ENCODE data around the gene CCNQ. TPM values are rescaled to one million over a fixed set of nuclear protein-coding genes. Genes with fewer than 3 reads are reported as not detected.

The CCNQ gene
- total and polyA plus RNA-seq, 4 donors = 8.9 to 14.7 (median 9.8) TPM

- H3K9me3 ChIP-seq (ENCODE audit: control insufficient read depth in 4 of 4, low read length in 3 of 4) = no peaks in the 10 kb centered on the region
- no peaks in the 10 kb centered on the region for H3K4me1 ChIP-seq (ENCODE audit: control insufficient read depth in 4 of 4, insufficient read depth in 4 of 4, low read length in 3 of 4)
- WGBS = 84% methylated on average over 21 of the region's 21 CpGs
- TF ChIP-seq CTCF (IDR thresholded peaks at IDR 0.05; ENCODE audit: low read depth, low read length, missing input control) = no peak
- TF ChIP-seq HNF4A (conservative IDR thresholded peaks at IDR 0.05) = no peak
- TF ChIP-seq RAD21 (IDR thresholded peaks at IDR 0.05) = no peak
- no peak for TF ChIP-seq GABPA (IDR thresholded peaks at IDR 0.05 in 1 of 2, conservative IDR thresholded peaks at IDR 0.05 in 1 of 2)
- no peak for TF ChIP-seq ATF3 (IDR thresholded peaks at IDR 0.05)
- TF ChIP-seq SP1 (IDR thresholded peaks at IDR 0.05) = no peak
- TF ChIP-seq TAF1 (conservative IDR thresholded peaks at IDR 0.05) = no peak
- TF ChIP-seq FOXA1 (IDR thresholded peaks at IDR 0.05) = no peak
- TF ChIP-seq FOXA2 (IDR thresholded peaks at IDR 0.05) = no peak
- TF ChIP-seq REST (IDR thresholded peaks at IDR 0.05) = no peak
- no peak for TF ChIP-seq NR2F2 (IDR thresholded peaks at IDR 0.05)
- TF ChIP-seq ZBTB33 (IDR thresholded peaks at IDR 0.05) = no peak
- no peak for TF ChIP-seq JUND (IDR thresholded peaks at IDR 0.05)
- no peak for TF ChIP-seq RXRA (IDR thresholded peaks at IDR 0.05)
- no peaks in the 10 kb centered on the region for H3K36me3 ChIP-seq (ENCODE audit: control insufficient read depth in 4 of 4, insufficient read depth in 3 of 4, low read depth in 1 of 4, low read length in 3 of 4)
- DNase-seq (ENCODE audit: low spot score) = no peak
- H3K4me3 ChIP-seq (ENCODE audit: low read depth in 1 of 3, low read length in 3 of 3) = no peak overlapping the region
- no peaks in the 10 kb centered on the region for H3K27me3 ChIP-seq (ENCODE audit: control insufficient read depth in 4 of 4, insufficient read depth in 4 of 4, low read length in 3 of 4)
- H3K9ac ChIP-seq (ENCODE audit: low read depth in 1 of 2, low read length in 2 of 2) = no peak overlapping the region
- H3K27ac ChIP-seq (ENCODE audit: low read depth in 1 of 2, low read length in 2 of 2) = no peak overlapping the region
These were observed 30.4 kb downstream of the CCNQ start for GRCh38 chrX:153568451-153569011.

GRCh38 chrX:153565996-153566580 is 32.9 kb downstream of the CCNQ start:
- Histone ChIP-seq H3K27ac (ENCODE audit: low read depth in 1 of 2, low read length in 2 of 2) (no peak overlapping the region), H3K4me3 (ENCODE audit: low read depth in 1 of 3, low read length in 3 of 3) (no peak overlapping the region), H3K4me1 (ENCODE audit: control insufficient read depth in 4 of 4, insufficient read depth in 4 of 4, low read length in 3 of 4) (no peaks in the 10 kb centered on the region), H3K9ac (ENCODE audit: low read depth in 1 of 2, low read length in 2 of 2) (no peak overlapping the region), H3K9me3 (ENCODE audit: control insufficient read depth in 4 of 4, low read length in 3 of 4) (no peaks in the 10 kb centered on the region), H3K36me3 (ENCODE audit: control insufficient read depth in 4 of 4, insufficient read depth in 3 of 4, low read depth in 1 of 4, low read length in 3 of 4) (no peaks in the 10 kb centered on the region), H3K27me3 (ENCODE audit: control insufficient read depth in 4 of 4, insufficient read depth in 4 of 4, low read length in 3 of 4) (no peaks in the 10 kb centered on the region)
- WGBS = 87% methylated on average over 9 of the region's 9 CpGs
- no peak for DNase-seq (ENCODE audit: low spot score)
- TF ChIP-seq TAF1 (conservative IDR thresholded peaks at IDR 0.05) = no peak
- TF ChIP-seq JUND (IDR thresholded peaks at IDR 0.05) = no peak
- TF ChIP-seq REST (IDR thresholded peaks at IDR 0.05) = no peak
- no peak for TF ChIP-seq EGR1 (IDR thresholded peaks at IDR 0.05; ENCODE audit: low read depth in 2 of 2)
- no peak for TF ChIP-seq RAD21 (IDR thresholded peaks at IDR 0.05)
- no peak for TF ChIP-seq HNF4A (conservative IDR thresholded peaks at IDR 0.05)
- TF ChIP-seq GABPA (IDR thresholded peaks at IDR 0.05 in 1 of 2, conservative IDR thresholded peaks at IDR 0.05 in 1 of 2) = no peak
- no peak for TF ChIP-seq FOXA2 (IDR thresholded peaks at IDR 0.05)
- TF ChIP-seq YY1 (IDR thresholded peaks at IDR 0.05) = no peak
- no peak for TF ChIP-seq MAX (IDR thresholded peaks at IDR 0.05)
- no peak for TF ChIP-seq ZBTB33 (IDR thresholded peaks at IDR 0.05)
- no peak for TF ChIP-seq FOXA1 (IDR thresholded peaks at IDR 0.05)
- TF ChIP-seq RXRA (IDR thresholded peaks at IDR 0.05) = no peak

Measured in liver (tissue), 9 donors.